Keratinocyte (primary cell): ENCODE data around the gene COL6A5.

Experiments used
- CTCF ChIP-seq, 3 experiments: IDR thresholded peaks in 1 of 3; conservative IDR thresholded peaks in 1 of 3; optimal IDR thresholded peaks in 1 of 3; 2 replicates in 2 of 3; 3 replicates in 1 of 3; pipeline versions ENCODE3 to v1.5.1; 2011; ENCODE audit warnings: low read length in 3 of 3, mild to moderate bottlenecking in 3 of 3, moderate library complexity in 2 of 3, control low read depth in 1 of 3, inconsistent platforms in 1 of 3; ENCODE audit not compliant: insufficient read depth in 2 of 3; ENCODE audit errors: extremely low read depth in 1 of 3
- EZH2 ChIP-seq: IDR thresholded peaks from one replicate; pipeline ENCODE4 v1.6.1; 2012; ENCODE audit warnings: inconsistent platforms, mild to moderate bottlenecking, low read length, moderate library complexity

- TF ChIP-seq EZH2 (no peak), CTCF (optimal IDR thresholded peaks at IDR 0.05 in 1 of 3, IDR thresholded peaks at IDR 0.05 in 1 of 3, conservative IDR thresholded peaks at IDR 0.05 in 1 of 3; ENCODE audit: extremely low read depth in 1 of 3, insufficient read depth in 2 of 3, low read length in 3 of 3) (no peak)
Measured at GRCh38 chr3:130442284-130442683, 96.8 kb downstream of the COL6A5 start.
